SJSA1 (cell line): ENCODE data around the gene AK9. TPM values are rescaled to one million over a fixed set of nuclear protein-coding genes. Genes with fewer than 3 reads are reported as not detected.
"Not testable (repeated sequence)": the region's sequence is repeated elsewhere in the genome, so short reads cannot be mapped to it uniquely, and the experiment has no call there.

Experiments
- DNase-seq, 2 experiments: peaks; one replicate each; pipeline ENCODE4 v3.0.0-alpha.2; 2015 to 2020; ENCODE audit warnings: low spot score in 2 of 2, low read depth in 1 of 2
- H3K27ac ChIP-seq: fragments of 250-450 bp; sonication (Bioruptor Pico); 2 replicates; pipeline ENCODE4 v1.5.1; 2020; ENCODE audit warnings: mild to moderate bottlenecking, moderate library complexity
- H3K27me3 ChIP-seq: fragments of 250-450 bp; sonication (Bioruptor Pico); replicated peaks from 2 replicates; pipeline ENCODE4 v1.5.1; 2020; ENCODE audit warnings: mild to moderate bottlenecking, moderate library complexity
- H3K36me3 ChIP-seq: fragments of 250-450 bp; sonication (Bioruptor Pico); 2 replicates; pipeline ENCODE4 v1.5.1; 2020; ENCODE audit warnings: mild to moderate bottlenecking
- H3K4me1 ChIP-seq: fragments of 250-450 bp; sonication (Bioruptor Pico); replicated peaks from 2 replicates; pipeline ENCODE4 v1.6.1; 2021; ENCODE audit warnings: mild to moderate bottlenecking
- H3K4me3 ChIP-seq: fragments of 250-450 bp; sonication (Bioruptor Pico); 2 replicates; pipeline ENCODE4 v1.5.1; 2020; ENCODE audit warnings: mild to moderate bottlenecking
- H3K9me3 ChIP-seq: fragments of 250-450 bp; sonication (Bioruptor Pico); replicated peaks from 2 replicates; pipeline ENCODE4 v1.5.1; 2020; ENCODE audit warnings: mild to moderate bottlenecking
- total RNA-seq: library from RNA; depleted of rRNA; stranded (reverse); fragments of >200 nt; shearing (Covaris generic); gene quantifications from 2 replicates; pipeline ENCODE4 v1.2.3, GENCODE V29; 2014

AK9 gene
- total RNA-seq, 1 experiment from 2014 or later, result 2.1 TPM

DNA sequence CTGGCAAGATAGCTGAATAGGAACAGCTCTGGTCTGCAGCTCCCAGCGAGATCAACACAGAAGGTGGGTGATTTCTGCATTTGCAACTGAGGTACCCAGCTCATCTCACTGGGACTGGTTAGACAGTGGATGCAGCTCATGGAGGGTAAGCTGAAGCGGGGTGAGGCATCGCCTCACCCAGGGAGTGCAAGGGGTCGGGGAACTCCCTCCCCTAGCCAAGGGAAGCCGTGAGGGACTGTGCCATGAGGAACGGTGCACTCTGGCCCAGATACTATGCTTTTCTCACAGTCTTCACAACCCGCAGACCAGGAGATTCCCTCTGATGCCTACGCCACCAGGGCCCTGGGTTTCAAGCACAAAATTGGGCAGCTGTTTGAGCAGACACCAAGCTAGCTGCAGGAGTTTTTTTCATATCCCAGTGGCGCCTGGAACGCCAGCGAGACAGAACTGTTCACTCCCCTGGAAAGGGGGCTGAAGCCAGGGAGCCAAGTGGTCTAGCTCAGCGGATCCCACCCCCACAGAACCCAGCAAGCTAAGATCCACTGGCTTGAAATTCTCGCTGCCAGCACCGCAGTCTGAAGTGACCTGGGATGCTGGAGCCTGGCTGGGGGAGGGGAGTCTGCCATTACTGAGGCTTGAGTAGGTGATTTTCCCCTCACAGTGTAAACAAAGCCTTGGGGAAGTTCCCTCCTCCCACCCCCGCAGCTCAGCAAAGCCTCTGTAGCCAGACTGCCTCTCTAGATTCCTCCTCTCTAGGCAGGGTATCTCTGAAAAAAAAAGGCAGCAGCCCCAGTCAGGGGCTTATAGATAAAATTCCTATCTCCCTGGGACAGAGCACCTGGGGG, 12.1 kb downstream of the AK9 start:
- not testable (repeated sequence) for H3K4me1 ChIP-seq, H3K9me3 ChIP-seq, H3K27ac ChIP-seq, DNase-seq, H3K36me3 ChIP-seq, H3K4me3 ChIP-seq, H3K27me3 ChIP-seq

DNA sequence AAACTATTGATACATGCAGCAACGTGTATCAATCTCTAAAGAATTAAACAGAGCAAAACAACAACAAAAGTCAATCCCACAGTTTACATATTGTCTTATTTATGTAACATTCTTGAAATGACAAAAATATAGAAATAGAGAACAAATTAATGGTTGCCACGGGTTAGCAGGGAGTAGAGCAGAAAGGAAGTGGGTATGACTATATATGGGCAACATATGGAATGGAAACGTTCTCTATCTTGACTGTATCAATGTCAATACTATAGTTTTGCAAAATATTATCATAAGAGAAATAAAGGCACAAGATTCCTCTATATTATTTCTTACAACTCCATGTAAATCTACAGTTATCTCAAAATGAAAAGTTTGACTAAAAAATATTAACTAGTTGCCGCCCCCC, 12.8 kb downstream of the AK9 start:
- H3K27me3 ChIP-seq, result no peaks in the 10 kb centered on the region
- no peaks in the 10 kb centered on the region for H3K36me3 ChIP-seq
- H3K9me3 ChIP-seq, result no peaks in the 10 kb centered on the region
- H3K4me1 ChIP-seq, result no peaks in the 10 kb centered on the region
- DNase-seq, result no peak
- no peak overlapping the region for H3K27ac ChIP-seq
- H3K4me3 ChIP-seq, result no peak overlapping the region

DNA sequence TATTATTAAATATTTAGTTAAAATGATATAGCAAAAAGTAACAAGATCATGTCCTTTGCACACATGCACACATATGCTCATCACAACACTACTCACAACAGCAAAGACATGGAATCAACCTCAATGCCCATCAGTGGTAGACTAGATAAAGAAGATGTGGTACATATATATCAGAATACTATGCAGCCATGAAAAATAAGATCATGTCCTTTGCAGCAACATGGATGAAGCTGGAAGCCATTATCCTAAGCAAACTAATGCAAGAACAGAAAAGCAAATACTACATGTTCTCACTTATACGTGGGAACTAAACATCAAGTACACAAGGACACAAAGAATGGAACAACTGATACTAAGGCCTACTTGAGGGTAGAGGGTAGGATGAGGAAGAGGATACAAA, 14.3 kb downstream of the AK9 start:
- Histone ChIP-seq H3K27ac (no peak overlapping the region), H3K27me3 (no peaks in the 10 kb centered on the region), H3K4me1 (no peaks in the 10 kb centered on the region), H3K4me3 (no peak overlapping the region), H3K9me3 (no peaks in the 10 kb centered on the region), H3K36me3 (no peaks in the 10 kb centered on the region)
- no peak for DNase-seq

DNA sequence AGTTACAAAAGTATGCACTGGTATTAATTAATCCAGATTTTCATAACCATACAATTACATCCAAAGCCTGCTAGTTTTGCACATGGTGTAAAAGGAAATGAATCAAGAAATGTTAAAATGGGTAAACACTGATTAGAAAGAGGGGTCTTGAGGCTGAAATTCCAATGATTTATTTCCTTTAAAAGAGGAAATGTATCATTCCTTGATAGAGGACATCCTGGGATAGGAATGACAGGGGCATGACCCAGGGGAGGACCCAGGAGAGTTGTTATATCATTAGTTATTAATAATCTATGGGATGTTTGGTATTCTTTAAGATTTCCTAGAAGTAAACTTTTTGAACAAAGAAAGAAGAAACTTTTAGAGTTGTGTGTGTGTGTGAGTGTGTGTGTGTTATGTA, 18.2 kb downstream of the AK9 start:
- H3K4me1 ChIP-seq, result 0 out of 2 replicates have a peak, but pooled peaks cover 3% of the 10 kb centered on the region
- no peak overlapping the region for H3K4me3 ChIP-seq
- DNase-seq, result no peak
- H3K27ac ChIP-seq, result no peak overlapping the region
- H3K36me3 ChIP-seq, result no peaks in the 10 kb centered on the region
- no peaks in the 10 kb centered on the region for H3K9me3 ChIP-seq
- no peaks in the 10 kb centered on the region for H3K27me3 ChIP-seq

DNA sequence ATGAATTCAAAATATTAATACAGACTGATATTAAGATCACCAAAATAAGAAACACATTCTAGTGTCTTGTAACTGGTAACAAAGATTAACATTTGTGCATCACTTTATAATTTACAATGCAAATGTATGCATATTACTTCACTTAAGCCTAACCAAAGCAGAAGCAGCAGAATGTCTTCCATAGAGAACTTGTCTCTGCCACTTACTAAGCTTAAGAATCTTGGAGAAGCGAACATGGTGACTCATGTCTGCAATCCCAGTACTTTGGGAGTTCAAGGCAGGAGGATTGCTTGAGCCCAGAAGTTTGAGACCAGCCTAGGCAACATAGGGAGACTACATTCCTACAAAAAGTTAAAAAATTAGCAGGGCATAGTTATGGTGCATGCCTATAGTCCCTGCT, 18.8 kb downstream of the AK9 start:
- Histone ChIP-seq H3K27ac (no peak overlapping the region), H3K9me3 (no peaks in the 10 kb centered on the region), H3K4me1 (0 out of 2 replicates have a peak, but pooled peaks cover 3% of the 10 kb centered on the region), H3K4me3 (no peak overlapping the region), H3K27me3 (no peaks in the 10 kb centered on the region), H3K36me3 (no peaks in the 10 kb centered on the region)
- DNase-seq, result no peak

DNA sequence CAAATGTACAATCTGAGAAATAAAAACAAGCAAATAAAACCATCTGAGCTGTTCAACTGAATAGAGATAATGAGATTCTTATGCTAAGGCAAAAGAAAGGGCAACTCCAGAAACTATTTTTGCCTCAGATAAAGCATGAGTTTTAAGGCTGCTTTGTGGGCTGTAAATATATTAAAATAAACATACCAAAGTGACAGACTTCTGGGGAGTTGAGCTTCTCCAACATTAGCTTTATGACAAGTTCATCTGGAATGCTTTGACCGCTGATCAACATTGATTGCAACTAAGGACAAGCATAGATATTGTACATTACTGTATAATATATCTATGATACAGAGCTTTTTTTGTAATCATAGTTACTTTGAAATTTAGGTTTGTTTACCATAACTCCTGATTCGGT, 19.3 kb downstream of the AK9 start:
- DNase-seq, result no peak
- Histone ChIP-seq H3K9me3 (no peaks in the 10 kb centered on the region), H3K27ac (no peak overlapping the region), H3K27me3 (no peaks in the 10 kb centered on the region), H3K4me3 (no peak overlapping the region), H3K4me1 (0 out of 2 replicates have a peak, but pooled peaks cover 3% of the 10 kb centered on the region), H3K36me3 (no peaks in the 10 kb centered on the region)

DNA sequence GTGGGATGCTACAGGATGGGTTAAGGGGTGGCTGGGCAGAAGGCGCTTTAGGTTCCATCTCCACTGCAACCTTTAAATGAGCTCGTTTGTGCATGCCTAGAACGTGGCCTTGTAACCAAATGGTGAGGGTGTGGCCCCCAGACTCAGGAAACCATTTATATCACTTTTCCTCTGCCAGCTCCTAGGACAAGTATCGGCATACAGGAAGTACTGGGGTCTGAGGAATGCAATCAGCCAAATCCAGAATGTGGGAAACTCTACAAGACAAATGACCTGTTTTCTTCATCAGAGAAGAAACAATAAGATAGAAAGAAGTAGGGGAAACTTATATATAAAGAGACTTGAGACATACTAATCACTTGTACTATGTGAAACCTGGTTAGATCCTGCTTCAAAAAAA, 21.2 kb downstream of the AK9 start:
- no peak for DNase-seq
- Histone ChIP-seq H3K4me3 (no peak overlapping the region), H3K9me3 (no peaks in the 10 kb centered on the region), H3K36me3 (no peaks in the 10 kb centered on the region), H3K4me1 (0 out of 2 replicates have a peak, but pooled peaks cover 3% of the 10 kb centered on the region), H3K27ac (no peak overlapping the region), H3K27me3 (no peaks in the 10 kb centered on the region)

DNA sequence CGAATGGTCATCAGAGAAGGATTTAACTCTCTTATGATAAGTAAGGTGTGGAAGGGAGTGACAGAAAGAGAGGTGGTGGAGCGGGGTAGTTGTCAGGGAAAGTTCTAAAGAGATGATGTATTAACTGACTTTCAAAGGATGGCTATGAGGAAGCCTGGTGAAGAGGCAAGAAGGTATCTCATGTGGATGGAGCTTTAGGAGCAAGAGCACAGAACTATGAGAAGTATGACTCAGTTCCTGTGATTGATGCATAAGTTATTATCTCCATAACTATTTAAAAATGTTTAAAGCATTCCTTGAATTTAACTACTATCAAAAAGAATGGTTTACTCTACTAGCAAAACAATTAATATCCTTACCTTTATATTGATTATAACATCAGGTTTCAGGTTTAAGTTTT, 28.8 kb downstream of the AK9 start:
- Histone ChIP-seq H3K4me3 (no peak overlapping the region), H3K4me1 (no peaks in the 10 kb centered on the region), H3K27me3 (no peaks in the 10 kb centered on the region), H3K36me3 (no peaks in the 10 kb centered on the region), H3K9me3 (no peaks in the 10 kb centered on the region), H3K27ac (no peak overlapping the region)
- DNase-seq, result no peak

DNA sequence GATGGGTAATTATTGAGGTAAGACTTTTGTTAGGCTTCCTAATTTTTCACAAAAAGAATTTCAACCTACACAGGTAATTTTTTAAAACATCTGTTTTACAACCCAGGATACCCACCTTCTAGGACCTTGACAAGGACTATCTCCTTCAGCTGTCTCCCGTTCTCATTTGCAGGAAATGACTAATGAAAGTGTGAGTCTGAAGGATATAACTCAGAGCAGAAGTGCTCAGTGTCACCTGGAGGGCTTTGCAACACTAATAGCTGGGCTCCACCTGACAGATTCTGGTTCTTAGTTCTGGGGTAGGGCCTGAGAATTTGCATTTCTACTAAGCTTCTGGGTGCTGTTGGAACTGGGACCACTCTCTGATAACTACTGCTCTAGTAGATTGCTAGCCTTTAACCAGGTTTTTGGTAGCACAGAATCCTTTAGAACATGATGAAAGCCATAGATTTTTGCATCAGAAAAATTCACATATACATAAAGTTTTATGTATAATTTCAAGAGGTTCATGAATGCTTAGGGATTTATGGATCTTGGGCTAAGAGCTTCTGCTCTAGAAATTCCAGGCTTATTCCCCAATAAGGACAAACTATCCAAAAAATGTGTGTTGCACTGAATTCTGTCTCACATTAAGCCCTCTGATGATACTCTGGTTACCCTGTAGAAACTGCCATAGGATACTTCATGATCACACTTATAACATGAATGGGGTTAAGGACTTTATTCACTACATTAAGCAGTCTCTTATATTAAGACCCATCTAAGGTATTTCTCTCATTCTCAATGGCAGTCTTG, 30.3 kb downstream of the AK9 start:
- no peaks in the 10 kb centered on the region for H3K4me1 ChIP-seq
- DNase-seq, result no peak
- no peaks in the 10 kb centered on the region for H3K9me3 ChIP-seq
- no peaks in the 10 kb centered on the region for H3K36me3 ChIP-seq
- H3K27ac ChIP-seq, result no peak overlapping the region
- H3K4me3 ChIP-seq, result no peak overlapping the region
- H3K27me3 ChIP-seq, result no peaks in the 10 kb centered on the region

DNA sequence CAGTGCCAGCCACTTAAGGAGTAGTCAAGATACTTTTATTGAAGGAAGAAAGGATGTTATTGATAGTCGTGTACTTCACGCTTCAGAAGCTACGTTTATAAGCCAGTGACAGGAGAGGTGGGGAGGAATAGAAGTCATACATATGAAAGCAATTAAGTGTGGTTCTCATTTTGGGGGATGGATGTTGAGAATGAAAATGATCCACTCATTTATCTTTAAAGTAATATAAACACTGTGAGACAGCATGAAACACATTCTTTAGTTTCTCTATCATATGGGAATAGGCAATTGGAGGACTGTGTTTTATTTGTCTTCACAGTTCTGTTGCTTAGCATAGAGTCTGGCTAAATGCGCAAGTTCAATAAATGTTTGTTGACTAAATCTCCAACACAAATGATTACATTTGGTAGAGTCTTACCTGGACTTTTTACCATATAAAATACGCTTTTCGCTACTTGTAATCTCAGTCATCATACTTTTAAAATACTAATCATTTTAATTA, 35.2 kb downstream of the AK9 start:
- Histone ChIP-seq H3K4me1 (no peaks in the 10 kb centered on the region), H3K9me3 (no peaks in the 10 kb centered on the region), H3K27me3 (no peaks in the 10 kb centered on the region; the same call in 1 of the 2 replicates), H3K36me3 (no peaks in the 10 kb centered on the region), H3K4me3 (no peak overlapping the region), H3K27ac (no peak overlapping the region)
- no peak for DNase-seq

DNA sequence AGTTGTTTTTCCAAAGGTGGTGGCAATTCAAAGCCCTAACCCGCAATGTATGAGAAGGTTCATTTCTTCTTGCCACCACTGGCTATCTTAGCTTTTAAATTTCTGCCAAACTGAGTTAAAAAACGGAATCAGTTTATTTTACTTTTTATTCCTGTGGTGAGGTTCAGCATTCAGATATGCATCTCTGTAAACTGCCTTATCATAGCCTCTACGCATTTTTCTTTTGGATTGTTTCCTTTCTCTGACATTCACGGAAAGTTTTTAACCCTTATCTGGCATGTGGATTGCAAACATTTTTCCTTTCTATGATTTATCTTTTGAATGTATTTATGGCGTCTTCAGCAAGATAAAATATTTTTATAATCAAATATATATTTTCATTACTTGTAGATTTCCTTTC, 37.7 kb downstream of the AK9 start:
- H3K9me3 ChIP-seq, result no peaks in the 10 kb centered on the region
- DNase-seq, result no peak
- H3K27ac ChIP-seq, result no peak overlapping the region
- no peaks in the 10 kb centered on the region for H3K36me3 ChIP-seq
- H3K4me1 ChIP-seq, result no peaks in the 10 kb centered on the region
- H3K27me3 ChIP-seq, result no peaks in the 10 kb centered on the region; the same call in 1 of the 2 replicates
- H3K4me3 ChIP-seq, result no peak overlapping the region

DNA sequence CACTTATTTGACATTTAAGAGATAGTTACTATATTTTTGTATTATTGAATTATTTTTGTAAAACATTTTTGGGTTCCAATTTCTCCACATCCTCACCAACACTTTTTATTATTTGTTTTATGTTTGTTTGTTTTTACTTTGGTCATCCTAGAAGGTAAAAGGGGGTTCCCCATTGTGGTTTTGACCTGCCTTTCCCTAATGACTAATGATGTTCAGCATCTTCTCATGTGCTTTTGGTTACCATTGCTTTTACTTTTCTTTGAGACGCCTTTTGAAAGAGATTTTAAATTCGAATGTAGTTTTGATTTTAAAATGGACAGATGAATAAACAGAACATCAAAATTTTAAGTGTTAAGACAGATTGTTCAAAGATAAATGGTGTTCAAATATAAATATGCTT, 46.9 kb downstream of the AK9 start:
- Histone ChIP-seq H3K27me3 (no peaks in the 10 kb centered on the region), H3K4me1 (no peaks in the 10 kb centered on the region), H3K9me3 (no peaks in the 10 kb centered on the region), H3K36me3 (no peaks in the 10 kb centered on the region), H3K27ac (no peak overlapping the region), H3K4me3 (no peak overlapping the region)
- DNase-seq, result no peak

DNA sequence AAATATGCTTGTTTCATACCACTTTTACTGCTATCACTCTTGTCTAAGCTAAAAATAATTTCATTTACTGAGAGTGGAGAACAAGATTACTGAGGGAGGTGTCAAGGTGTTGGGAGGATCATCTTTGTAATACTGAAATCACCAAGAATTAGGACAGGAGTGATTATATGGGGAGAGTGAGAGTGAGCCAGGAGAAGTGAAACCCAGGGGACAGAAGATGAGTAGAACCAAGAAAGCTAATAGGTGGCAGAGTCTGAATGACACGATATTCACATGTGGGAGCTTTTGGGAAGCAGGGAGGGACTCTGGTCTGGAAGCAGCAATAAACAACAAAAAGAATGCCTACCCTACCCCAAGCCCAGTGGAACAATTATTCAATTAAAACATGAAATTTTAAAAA, 58.6 kb downstream of the AK9 start:
- H3K36me3 ChIP-seq, result no peaks in the 10 kb centered on the region
- DNase-seq, result no peak
- H3K27me3 ChIP-seq, result no peaks in the 10 kb centered on the region
- H3K9me3 ChIP-seq, result no peaks in the 10 kb centered on the region
- H3K4me1 ChIP-seq, result no peaks in the 10 kb centered on the region
- no peak overlapping the region for H3K4me3 ChIP-seq
- no peak overlapping the region for H3K27ac ChIP-seq

DNA sequence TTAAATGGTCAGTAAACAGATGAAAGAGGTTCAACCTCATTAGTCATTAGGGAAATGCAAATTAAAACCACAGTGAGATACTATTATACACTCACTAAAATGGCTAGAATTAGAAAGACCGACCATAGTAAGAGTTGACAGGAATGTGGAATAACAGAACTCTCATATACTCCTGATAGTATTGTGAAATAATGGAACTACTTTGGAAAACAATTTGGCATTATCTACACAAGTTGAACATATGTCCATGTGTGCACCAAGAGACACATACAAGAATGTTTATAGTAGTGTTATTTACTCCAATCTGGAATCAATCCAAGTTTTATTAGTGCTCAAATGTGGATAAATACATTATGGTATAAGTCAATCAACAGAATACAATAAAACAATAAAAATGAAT, 59.6 kb downstream of the AK9 start:
- Histone ChIP-seq H3K9me3 (no peaks in the 10 kb centered on the region), H3K27ac (no peak overlapping the region), H3K27me3 (no peaks in the 10 kb centered on the region), H3K4me3 (no peak overlapping the region), H3K36me3 (no peaks in the 10 kb centered on the region), H3K4me1 (no peaks in the 10 kb centered on the region)
- DNase-seq, result no peak
